Measurements from ENCODE around the gene PPP2R2D. TPM values are rescaled to one million over a fixed set of nuclear protein-coding genes. Genes with fewer than 3 reads are reported as not detected.

Gene PPP2R2D
- total RNA-seq, 1 experiment from 2014 or later = 40.3 TPM

DNA sequence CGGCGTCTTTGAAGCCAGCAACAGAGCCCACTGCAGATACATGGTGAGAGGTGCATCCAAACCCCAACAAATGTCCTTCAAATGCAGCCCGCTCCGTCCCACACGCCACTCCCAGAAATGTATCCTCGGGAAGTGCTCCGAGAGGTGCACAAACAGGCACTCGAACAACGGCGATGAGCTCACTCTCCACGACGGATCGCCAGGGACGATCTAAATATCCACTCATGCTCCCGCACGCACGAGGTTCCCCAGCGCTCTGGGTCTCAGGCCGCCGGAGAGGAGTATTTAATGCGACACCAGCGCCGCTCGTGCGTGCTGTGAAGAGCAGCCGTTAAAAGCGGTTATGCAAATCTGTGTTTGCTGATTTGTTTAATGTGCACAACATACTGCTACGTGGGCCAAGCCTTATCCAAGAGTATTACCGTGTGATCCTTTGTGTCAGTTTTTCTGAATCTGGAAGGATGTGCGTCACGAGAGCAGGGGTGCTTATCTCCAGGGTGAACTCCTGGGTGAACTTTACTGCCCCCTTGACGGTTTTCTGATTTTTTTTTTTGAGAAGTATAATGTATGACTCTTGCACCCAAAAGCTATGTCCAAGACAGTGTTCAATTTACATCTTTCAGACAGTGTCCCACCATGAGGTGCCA, 48.5 kb upstream of the PPP2R2D start:
- Histone ChIP-seq H3K79me2 (ENCODE audit: low read length) (no peaks in the 10 kb centered on the region), H3K36me3 (ENCODE audit: low read depth, low read length) (no peaks in the 10 kb centered on the region), H3K4me3 (ENCODE audit: low read length) (no peak overlapping the region), H3K27ac (ENCODE audit: low read length) (no peak overlapping the region), H3K27me3 (ENCODE audit: low read length) (peaks cover 30% of the 10 kb centered on the region; the same call in 1 of the 2 replicates), H3F3A (ENCODE audit: low read length, unreplicated experiment) (no peaks in the 10 kb centered on the region), H4K20me1 (ENCODE audit: low read length) (no peaks in the 10 kb centered on the region), H3K9me2 (replicated peaks; ENCODE audit: low read length) (no peaks in the 10 kb centered on the region), H3K9me3 (ENCODE audit: low read length) (no peaks in the 10 kb centered on the region), H3K4me1 (ENCODE audit: insufficient read depth, low read length) (no peaks in the 10 kb centered on the region), H2AFZ (ENCODE audit: low read length) (no peak overlapping the region), H3K9ac (ENCODE audit: low read length) (no peak overlapping the region), H3K4me2 (ENCODE audit: low read length) (no peak overlapping the region)
- BruUV-seq (replicated peaks) = no TSS peak
- intact Hi-C loops (cut with micrococcal nuclease) = no loop called here
- DNase-seq = no peak
- ChIA-PET CTCF (no interaction called here), POLR2A (ENCODE audit: unreplicated experiment) (no interaction called here)
- no peak for ATAC-seq
- TF ChIP-seq EZH2phosphoT487 (IDR thresholded peaks at IDR 0.05; ENCODE audit: borderline replicate concordance, low read length) = no peak
- TF ChIP-seq, protein P1, sequence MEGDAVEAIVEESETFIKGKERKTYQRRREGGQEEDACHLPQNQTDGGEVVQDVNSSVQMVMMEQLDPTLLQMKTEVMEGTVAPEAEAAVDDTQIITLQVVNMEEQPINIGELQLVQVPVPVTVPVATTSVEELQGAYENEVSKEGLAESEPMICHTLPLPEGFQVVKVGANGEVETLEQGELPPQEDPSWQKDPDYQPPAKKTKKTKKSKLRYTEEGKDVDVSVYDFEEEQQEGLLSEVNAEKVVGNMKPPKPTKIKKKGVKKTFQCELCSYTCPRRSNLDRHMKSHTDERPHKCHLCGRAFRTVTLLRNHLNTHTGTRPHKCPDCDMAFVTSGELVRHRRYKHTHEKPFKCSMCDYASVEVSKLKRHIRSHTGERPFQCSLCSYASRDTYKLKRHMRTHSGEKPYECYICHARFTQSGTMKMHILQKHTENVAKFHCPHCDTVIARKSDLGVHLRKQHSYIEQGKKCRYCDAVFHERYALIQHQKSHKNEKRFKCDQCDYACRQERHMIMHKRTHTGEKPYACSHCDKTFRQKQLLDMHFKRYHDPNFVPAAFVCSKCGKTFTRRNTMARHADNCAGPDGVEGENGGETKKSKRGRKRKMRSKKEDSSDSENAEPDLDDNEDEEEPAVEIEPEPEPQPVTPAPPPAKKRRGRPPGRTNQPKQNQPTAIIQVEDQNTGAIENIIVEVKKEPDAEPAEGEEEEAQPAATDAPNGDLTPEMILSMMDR (conservative IDR thresholded peaks at IDR 0.05; ENCODE audit: low read depth, low read length) = no peak
- TF ChIP-seq EZH2 (IDR thresholded peaks at IDR 0.05; ENCODE audit: low read length, unreplicated experiment) = no peak

DNA sequence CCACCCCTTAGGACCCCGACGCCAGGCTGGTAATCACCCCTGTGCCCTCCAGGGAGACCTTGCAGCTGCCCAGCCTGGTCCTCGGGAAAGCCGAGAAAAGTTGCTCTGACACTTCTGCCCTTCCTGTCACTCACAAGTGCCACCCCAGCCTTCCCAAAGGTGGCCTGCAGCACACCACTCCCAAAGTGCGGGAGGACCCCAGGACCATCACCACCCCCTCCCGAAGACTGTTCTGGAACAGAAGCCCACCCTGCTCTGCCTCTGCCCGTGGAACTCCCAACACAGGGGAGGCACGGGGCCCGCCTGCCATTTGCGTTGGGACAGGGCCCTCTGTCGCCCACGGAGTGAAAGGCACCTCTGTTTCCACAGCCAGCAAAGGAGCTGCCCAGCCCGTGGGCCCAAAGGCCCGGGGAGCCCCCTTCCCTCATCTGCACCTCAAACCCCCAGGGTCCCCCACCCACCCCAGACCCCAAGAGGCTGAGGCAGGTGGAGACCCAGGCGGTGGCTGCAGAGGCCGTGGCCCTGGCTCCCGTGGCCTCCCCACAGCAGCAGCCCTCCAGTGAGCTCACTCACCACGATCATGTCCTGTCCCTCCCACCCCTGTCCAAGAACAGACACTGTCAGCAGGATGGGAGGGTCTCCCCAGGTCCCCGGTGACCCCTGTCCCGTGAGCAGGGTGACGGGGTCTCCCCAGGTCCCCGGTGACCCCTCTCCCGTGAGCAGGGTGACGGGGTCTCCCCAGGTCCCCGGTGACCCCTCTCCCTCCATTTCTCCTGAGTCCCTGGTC, 47.8 kb upstream of the PPP2R2D start:
- Histone ChIP-seq H3K27ac (ENCODE audit: low read length) (no peak overlapping the region), H4K20me1 (ENCODE audit: low read length) (no peaks in the 10 kb centered on the region), H3K4me3 (ENCODE audit: low read length) (no peak overlapping the region), H3F3A (ENCODE audit: low read length, unreplicated experiment) (no peaks in the 10 kb centered on the region), H3K79me2 (ENCODE audit: low read length) (no peaks in the 10 kb centered on the region), H2AFZ (ENCODE audit: low read length) (no peak overlapping the region), H3K9me2 (replicated peaks; ENCODE audit: low read length) (no peaks in the 10 kb centered on the region), H3K36me3 (ENCODE audit: low read depth, low read length) (no peaks in the 10 kb centered on the region), H3K9me3 (ENCODE audit: low read length) (no peaks in the 10 kb centered on the region), H3K4me1 (ENCODE audit: insufficient read depth, low read length) (no peaks in the 10 kb centered on the region), H3K4me2 (ENCODE audit: low read length) (no peak overlapping the region), H3K9ac (ENCODE audit: low read length) (no peak overlapping the region), H3K27me3 (ENCODE audit: low read length) (peaks cover 33% of the 10 kb centered on the region; the same call in 1 of the 2 replicates)
- no peak for ATAC-seq
- no TSS peak for BruUV-seq (replicated peaks)
- DNase-seq = no peak
- CTCF ChIA-PET = no interaction called here
- intact Hi-C loops (cut with micrococcal nuclease) = no loop called here
- TF ChIP-seq EZH2 (IDR thresholded peaks at IDR 0.05; ENCODE audit: low read length, unreplicated experiment) (no peak), EZH2phosphoT487 (IDR thresholded peaks at IDR 0.05; ENCODE audit: borderline replicate concordance, low read length) (no peak)
- TF ChIP-seq, protein P1 (conservative IDR thresholded peaks at IDR 0.05; ENCODE audit: low read depth, low read length) = no peak
- POLR2A ChIA-PET (ENCODE audit: unreplicated experiment) = no interaction called here

DNA sequence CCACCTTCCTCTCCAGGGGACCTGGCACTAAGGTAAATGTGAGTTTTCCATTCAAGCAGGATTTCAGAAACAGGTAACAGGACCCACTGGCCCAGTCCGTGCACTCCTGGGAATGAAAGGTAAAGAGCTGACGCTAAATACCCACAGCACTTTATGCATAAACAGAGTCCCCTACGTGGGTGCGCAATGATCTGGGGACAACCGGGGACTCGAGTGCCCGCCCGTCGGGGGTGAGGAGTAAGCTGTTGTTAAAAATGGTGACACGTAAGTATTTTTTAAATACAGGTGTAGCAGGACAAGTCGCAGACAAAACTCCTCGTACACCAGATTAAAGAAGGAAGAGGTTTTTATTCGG, 47.2 kb upstream of the PPP2R2D start:
- no peak for TF ChIP-seq EZH2phosphoT487 (IDR thresholded peaks at IDR 0.05; ENCODE audit: borderline replicate concordance, low read length)
- no peak for TF ChIP-seq EZH2 (IDR thresholded peaks at IDR 0.05; ENCODE audit: low read length, unreplicated experiment)
- TF ChIP-seq, protein P1 (conservative IDR thresholded peaks at IDR 0.05; ENCODE audit: low read depth, low read length) = no peak
- no TSS peak for BruUV-seq (replicated peaks)
- Histone ChIP-seq H3K79me2 (ENCODE audit: low read length) (no peaks in the 10 kb centered on the region), H3K36me3 (ENCODE audit: low read depth, low read length) (no peaks in the 10 kb centered on the region), H4K20me1 (ENCODE audit: low read length) (no peaks in the 10 kb centered on the region), H3K9me2 (replicated peaks; ENCODE audit: low read length) (no peaks in the 10 kb centered on the region), H3K9ac (ENCODE audit: low read length) (no peak overlapping the region), H3K4me2 (ENCODE audit: low read length) (no peak overlapping the region), H3F3A (ENCODE audit: low read length, unreplicated experiment) (no peaks in the 10 kb centered on the region), H2AFZ (ENCODE audit: low read length) (no peak overlapping the region), H3K4me1 (ENCODE audit: insufficient read depth, low read length) (no peaks in the 10 kb centered on the region), H3K27me3 (ENCODE audit: low read length) (peaks cover 28% of the 10 kb centered on the region; the same call in 1 of the 2 replicates), H3K4me3 (ENCODE audit: low read length) (no peak overlapping the region), H3K9me3 (ENCODE audit: low read length) (no peaks in the 10 kb centered on the region), H3K27ac (ENCODE audit: low read length) (no peak overlapping the region)
- ChIA-PET CTCF (no interaction called here), POLR2A (ENCODE audit: unreplicated experiment) (no interaction called here)
- intact Hi-C loops (cut with micrococcal nuclease) = no loop called here
- DNase-seq (no peak), ATAC-seq (no peak)

Data from PC-3 (cell line).